ENCODE results near the gene MYL7.

Gene MYL7

GRCh38 chr7:44187636-44188416, 46.7 kb upstream of the MYL7 start:
- H3K4me2 ChIP-seq (ENCODE audit: low read length): no peak overlapping the region
- no peaks in the 10 kb centered on the region for H3K79me2 ChIP-seq
- H3K4me1 ChIP-seq: peaks cover 30% of the 10 kb centered on the region
- no peak overlapping the region for H3K4me3 ChIP-seq (ENCODE audit: low read depth, low read length)
- H3K9me3 ChIP-seq (ENCODE audit: control insufficient read depth, low read length): no peaks in the 10 kb centered on the region
- no peaks in the 10 kb centered on the region for H3K27me3 ChIP-seq (ENCODE audit: control insufficient read depth, insufficient read depth, low read length)
- no peak overlapping the region for H3K9ac ChIP-seq
- peak overlapping the region; percentile 32 for H3K27ac ChIP-seq
- TF ChIP-seq CTCF (IDR thresholded peaks at IDR 0.05): no peak
- no peaks in the 10 kb centered on the region for H3K36me3 ChIP-seq (ENCODE audit: control insufficient read depth, insufficient read depth, low read length)
- peak overlapping the region; percentile 89 for H2AFZ ChIP-seq

DNA sequence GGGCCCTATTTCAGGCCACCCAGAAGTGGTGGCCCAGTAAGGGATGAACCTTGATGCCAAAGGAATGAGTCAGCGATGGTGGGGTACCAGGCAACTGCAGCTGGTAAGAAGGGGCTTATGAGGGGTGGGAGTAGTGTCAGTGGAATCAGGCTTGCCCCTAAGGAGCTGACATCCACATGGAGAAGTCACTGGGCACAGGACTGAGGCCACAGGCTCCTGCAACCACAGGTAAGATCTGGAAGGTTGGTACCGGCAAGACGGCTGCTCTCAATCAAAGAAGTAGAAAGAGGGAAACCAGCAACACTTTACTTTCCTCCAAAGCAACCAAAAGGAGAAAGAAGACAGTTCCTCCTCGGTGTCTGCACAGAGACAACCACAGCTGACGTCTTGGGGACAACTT, 45.6 kb upstream of the MYL7 start:
- H3K9me3 ChIP-seq (ENCODE audit: control insufficient read depth, low read length): no peaks in the 10 kb centered on the region
- H3K4me3 ChIP-seq (ENCODE audit: low read depth, low read length): no peak overlapping the region
- no peaks in the 10 kb centered on the region for H3K27me3 ChIP-seq (ENCODE audit: control insufficient read depth, insufficient read depth, low read length)
- H3K9ac ChIP-seq: no peak overlapping the region
- no peak overlapping the region for H3K4me2 ChIP-seq (ENCODE audit: low read length)
- no peak overlapping the region for H2AFZ ChIP-seq
- TF ChIP-seq CTCF (IDR thresholded peaks at IDR 0.05): no peak
- H3K27ac ChIP-seq: no peak overlapping the region
- H3K4me1 ChIP-seq: peaks cover 30% of the 10 kb centered on the region
- H3K36me3 ChIP-seq (ENCODE audit: control insufficient read depth, insufficient read depth, low read length): no peaks in the 10 kb centered on the region
- no peaks in the 10 kb centered on the region for H3K79me2 ChIP-seq

- H3K9ac ChIP-seq: no peak overlapping the region
- no peak overlapping the region for H3K4me2 ChIP-seq (ENCODE audit: low read length)
- no peaks in the 10 kb centered on the region for H3K9me3 ChIP-seq (ENCODE audit: control insufficient read depth, low read length)
- no peaks in the 10 kb centered on the region for H3K79me2 ChIP-seq
- no peaks in the 10 kb centered on the region for H3K27me3 ChIP-seq (ENCODE audit: control insufficient read depth, insufficient read depth, low read length)
- TF ChIP-seq CTCF (IDR thresholded peaks at IDR 0.05): no peak
- peaks cover 30% of the 10 kb centered on the region for H3K4me1 ChIP-seq
- H3K27ac ChIP-seq: no peak overlapping the region
- no peaks in the 10 kb centered on the region for H3K36me3 ChIP-seq (ENCODE audit: control insufficient read depth, insufficient read depth, low read length)
- H2AFZ ChIP-seq: no peak overlapping the region
- no peak overlapping the region for H3K4me3 ChIP-seq (ENCODE audit: low read depth, low read length)
These were observed 44.6 kb upstream of the MYL7 start for GRCh38 chr7:44185729-44186128.

GRCh38 chr7:44184873-44185446, 43.8 kb upstream of the MYL7 start:
- no peak overlapping the region for H3K9ac ChIP-seq

More at GRCh38 chr7:44184873-44185446, 43.8 kb upstream of the MYL7 start:
- H3K36me3 ChIP-seq (ENCODE audit: control insufficient read depth, insufficient read depth, low read length): no peaks in the 10 kb centered on the region
- H3K27ac ChIP-seq: no peak overlapping the region
- H2AFZ ChIP-seq: no peak overlapping the region
- H3K4me1 ChIP-seq: peaks cover 24% of the 10 kb centered on the region
- no peaks in the 10 kb centered on the region for H3K27me3 ChIP-seq (ENCODE audit: control insufficient read depth, insufficient read depth, low read length)
- no peaks in the 10 kb centered on the region for H3K79me2 ChIP-seq
- no peak overlapping the region for H3K4me2 ChIP-seq (ENCODE audit: low read length)
- no peak overlapping the region for H3K4me3 ChIP-seq (ENCODE audit: low read depth, low read length)
- TF ChIP-seq CTCF (IDR thresholded peaks at IDR 0.05): no peak
- no peaks in the 10 kb centered on the region for H3K9me3 ChIP-seq (ENCODE audit: control insufficient read depth, low read length)

Data from parathyroid adenoma (tissue), 2 donors.